Measurements from ENCODE around the gene AMN.

- no peak for TF ChIP-seq POLR2A (IDR thresholded peaks at IDR 0.05; ENCODE audit: low read depth, low read length)
- no peak for TF ChIP-seq POLR2AphosphoS5 (IDR thresholded peaks at IDR 0.05; ENCODE audit: low read depth, low read length)
These were observed 3.6 kb downstream of the AMN start for GRCh38 chr14:102926104-102926503.

Data from GM12892 (cell line).